Measurements from ENCODE around the gene NUDT9. TPM values are rescaled to one million over a fixed set of nuclear protein-coding genes. Genes with fewer than 3 reads are reported as not detected.
"Not testable (repeated sequence)": the region's sequence is repeated elsewhere in the genome, so short reads cannot be mapped to it uniquely, and the experiment has no call there.

Gene NUDT9
- polyA plus RNA-seq, 1 of the 3 experiments (the other 2 are of a cell fraction): 21.8 TPM

GRCh38 chr4:87416965-87417364 is 5.4 kb upstream of the NUDT9 start:
- no peak overlapping the region for H3K4me2 ChIP-seq
- POLR2A ChIA-PET: no interaction called here
- H3K79me2 ChIP-seq (ENCODE audit: insufficient read depth): no peaks in the 10 kb centered on the region
- no peak overlapping the region for H3K9ac ChIP-seq
- 39% methylated on average over 3 of the region's 3 CpGs for WGBS (ENCODE audit: low lambda C conversion rate)
- no peaks in the 10 kb centered on the region for H3K27me3 ChIP-seq (ENCODE audit: insufficient read depth)
- H3K4me1 ChIP-seq (ENCODE audit: control insufficient read depth in 1 of 2, insufficient read depth in 2 of 2, low read depth in 1 of 2, low read length in 1 of 2): peaks cover 0 to 3% of the 10 kb centered on the region in 2 experiments; a peak in 1 of 4 replicates
- no peak overlapping the region for H3K4me3 ChIP-seq (ENCODE audit: low read depth in 2 of 2, low read length in 1 of 2)
- H3K36me3 ChIP-seq (replicated peaks in 1 of 2; ENCODE audit: control insufficient read depth in 1 of 2, insufficient read depth in 2 of 2, low read length in 1 of 2): no peaks in the 10 kb centered on the region
- CTCF ChIA-PET: interaction anchor here (1.3 to 1.5 kb wide), 2 partner anchors 26 to 41 kb away, joined by 3 to 4 read pairs; partner anchors contain the start of gene HSD17B11
- no peak overlapping the region for H3K27ac ChIP-seq (ENCODE audit: low read depth in 2 of 2, low read length in 1 of 2)
- H3K9me2 ChIP-seq: no peaks in the 10 kb centered on the region
- H2AFZ ChIP-seq (ENCODE audit: low read depth): no peak overlapping the region
- no peaks in the 10 kb centered on the region for H3K9me3 ChIP-seq
- no peak for TF ChIP-seq MXI1 (IDR thresholded peaks at IDR 0.05; ENCODE audit: low read depth, low read length)
- no peak for TF ChIP-seq SMC3 (IDR thresholded peaks at IDR 0.05; ENCODE audit: low read depth, low read length)
- no peak for TF ChIP-seq ELF1 (IDR thresholded peaks at IDR 0.05)
- TF ChIP-seq USF2 (IDR thresholded peaks at IDR 0.05; ENCODE audit: borderline replicate concordance, low read depth, low read length): no peak
- TF ChIP-seq REST (IDR thresholded peaks at IDR 0.05; ENCODE audit: low read depth, low read length): no peak
- TF ChIP-seq FOXM1 (IDR thresholded peaks at IDR 0.05; ENCODE audit: low read depth): no peak
- TF ChIP-seq NFIC (IDR thresholded peaks at IDR 0.05; ENCODE audit: borderline replicate concordance): no peak
- TF ChIP-seq GATA2 (CRISPR knock-in tag; IDR thresholded peaks at IDR 0.05): no peak
- no peak for TF ChIP-seq MEF2A (IDR thresholded peaks at IDR 0.05; ENCODE audit: borderline replicate concordance, low read depth)
- no peak for TF ChIP-seq JUND (IDR thresholded peaks at IDR 0.05)
- TF ChIP-seq RAD21 (IDR thresholded peaks at IDR 0.05; ENCODE audit: low read length): no peak
- no peak for TF ChIP-seq FOSL2 (IDR thresholded peaks at IDR 0.05; ENCODE audit: borderline replicate concordance, low read depth)
- TF ChIP-seq YY1 (IDR thresholded peaks at IDR 0.05; ENCODE audit: low read depth): no peak
- no peak for TF ChIP-seq TEAD4 (IDR thresholded peaks at IDR 0.05; ENCODE audit: borderline replicate concordance, insufficient read depth)
- no peak for TF ChIP-seq SIN3A (IDR thresholded peaks at IDR 0.05; ENCODE audit: borderline replicate concordance, low read depth, low read length)
- TF ChIP-seq EP300 (IDR thresholded peaks at IDR 0.05; ENCODE audit: borderline replicate concordance in 1 of 2, low read depth in 1 of 2, low read length in 1 of 2): no peak
- TF ChIP-seq NRF1 (IDR thresholded peaks at IDR 0.05; ENCODE audit: low read depth, low read length): no peak
- TF ChIP-seq RCOR1 (IDR thresholded peaks at IDR 0.05; ENCODE audit: low read length): no peak
- no peak for TF ChIP-seq CHD2 (IDR thresholded peaks at IDR 0.05; ENCODE audit: low read length, partially characterized antibody)
- no peak for TF ChIP-seq TCF12 (IDR thresholded peaks at IDR 0.05)
- no peaks in the 10 kb centered on the region for H3F3A ChIP-seq (replicated peaks; ENCODE audit: insufficient read depth)
- no peaks in the 10 kb centered on the region for H4K20me1 ChIP-seq (ENCODE audit: insufficient read depth)
- DNase-seq: no peak

- DNase-seq; H3K27me3 ChIP-seq (ENCODE audit: insufficient read depth); H3K4me1 ChIP-seq (ENCODE audit: control insufficient read depth in 1 of 2, insufficient read depth in 2 of 2, low read depth in 1 of 2, low read length in 1 of 2); POLR2A ChIA-PET; H4K20me1 ChIP-seq (ENCODE audit: insufficient read depth); H3K79me2 ChIP-seq (ENCODE audit: insufficient read depth); H3K36me3 ChIP-seq (replicated peaks in 1 of 2; ENCODE audit: control insufficient read depth in 1 of 2, insufficient read depth in 2 of 2, low read length in 1 of 2); H3K4me2 ChIP-seq; H3K4me3 ChIP-seq (ENCODE audit: low read depth in 2 of 2, low read length in 1 of 2); H3K9ac ChIP-seq; H2AFZ ChIP-seq (ENCODE audit: low read depth); H3K27ac ChIP-seq (ENCODE audit: low read depth in 2 of 2, low read length in 1 of 2); H3F3A ChIP-seq (replicated peaks; ENCODE audit: insufficient read depth); H3K9me3 ChIP-seq; H3K9me2 ChIP-seq: not testable (repeated sequence)
- WGBS (ENCODE audit: low lambda C conversion rate): 74% methylated on average over 4 of the region's 4 CpGs
- CTCF ChIA-PET: interaction anchor here (1.0 kb wide), 1 partner anchor 42 kb away, joined by 3 read pairs; no protein-coding TSS in a partner anchor
Observed at GRCh38 chr4:87418410-87418809, 4.0 kb upstream of the NUDT9 start.

Data from SK-N-SH (cell line).